CD8-positive, alpha-beta memory T cell (primary cell): ENCODE results near the gene OTUD5. TPM values are rescaled to one million over a fixed set of nuclear protein-coding genes. Genes with fewer than 3 reads are reported as not detected.
A peak's percentile ranks its signal among the peaks of the same experiment; 100 is the strongest.

Source experiments
- CTCF ChIA-PET: fragments of 350-600 bp; sonication (Branson Sonifier 250); formaldehyde crosslinking; loops from one replicate; lab custom pipeline; 2021; ENCODE audit warnings: antibody characterized with exemption; lab: Charles Lee
- POLR2A ChIA-PET: fragments of 350-600 bp; sonication (Branson Sonifier 250); formaldehyde crosslinking; loops from one replicate; lab custom pipeline; 2021; ENCODE audit warnings: antibody characterized with exemption; lab: Charles Lee
- DNase-seq, 5 donors: peaks; one replicate each; pipeline versions ENCODE4 v3.0.0 to v3.0.0-alpha.2; 2020 to 2022; ENCODE audit warnings: mixed read lengths in 1 of 5
- H3K27ac ChIP-seq: one replicate; pipeline ENCODE4 v1.7.0; 2013; ENCODE audit warnings: low read depth, mild to moderate bottlenecking, low read length, moderate library complexity
- H3K27me3 ChIP-seq: 2 replicates; pipeline ENCODE4 v1.7.0; 2013; ENCODE audit warnings: low read length, mild to moderate bottlenecking; ENCODE audit not compliant: insufficient read depth, poor library complexity, severe bottlenecking
- H3K36me3 ChIP-seq: 2 replicates; pipeline ENCODE4 v1.7.0; 2013; ENCODE audit warnings: mild to moderate bottlenecking, low read length, moderate library complexity; ENCODE audit not compliant: insufficient read depth
- H3K4me1 ChIP-seq: 2 replicates; pipeline ENCODE4 v1.7.0; 2013; ENCODE audit warnings: mild to moderate bottlenecking, low read length, moderate library complexity; ENCODE audit not compliant: insufficient read depth
- H3K4me3 ChIP-seq: 2 replicates; pipeline ENCODE4 v1.7.0; 2013; ENCODE audit warnings: mild to moderate bottlenecking, low read length
- H3K9me3 ChIP-seq: 2 replicates; pipeline ENCODE4 v1.7.0; 2013; ENCODE audit warnings: mild to moderate bottlenecking, low read length
- H3K27ac Mint-ChIP-seq, 8 donors: one replicate each; pipeline ENCODE4 v1.8.0; 2020 to 2021; ENCODE audit warnings: mixed read lengths in 8 of 8, mild to moderate bottlenecking in 6 of 8, inconsistent platforms in 3 of 8, moderate library complexity in 3 of 8
- H3K27me3 Mint-ChIP-seq, 2 donors: one replicate each; pipeline ENCODE4 v1.8.0; 2020 to 2021; ENCODE audit warnings: mixed read lengths in 2 of 2, mild to moderate bottlenecking in 1 of 2, moderate library complexity in 1 of 2
- H3K36me3 Mint-ChIP-seq, 3 donors: one replicate each; pipeline ENCODE4 v1.8.0; 2020 to 2021; ENCODE audit warnings: mixed read lengths in 3 of 3, inconsistent platforms in 1 of 3, mild to moderate bottlenecking in 1 of 3
- H3K4me1 Mint-ChIP-seq, 3 donors: one replicate each; pipeline ENCODE4 v1.8.0; 2020 to 2021; ENCODE audit warnings: mixed read lengths in 3 of 3, inconsistent platforms in 1 of 3, mild to moderate bottlenecking in 1 of 3
- H3K4me3 Mint-ChIP-seq, 7 donors: one replicate each; pipeline ENCODE4 v1.8.0; 2020 to 2021; ENCODE audit warnings: mixed read lengths in 7 of 7, mild to moderate bottlenecking in 6 of 7, moderate library complexity in 4 of 7, inconsistent platforms in 2 of 7
- H3K9me3 Mint-ChIP-seq, 5 donors: one replicate each; pipeline ENCODE4 v1.8.0; 2020 to 2022; ENCODE audit warnings: mixed read lengths in 5 of 5, mild to moderate bottlenecking in 3 of 5, moderate library complexity in 2 of 5, inconsistent platforms in 1 of 5
- polyA plus RNA-seq: library from polyadenylated mRNA; unstranded; fragments of 300-500 nt; fragmentation: Illumina TruSeq; gene quantifications from one replicate; pipeline ENCODE4 v1.2.3, GENCODE V29; 2021
- total RNA-seq, 2 experiments: library from RNA; stranded (reverse); gene quantifications; one replicate each; pipeline ENCODE4 v1.2.3, GENCODE V29; 2021

OTUD5 gene
- total and polyA plus RNA-seq, 3 experiments from 2014 or later = 47.5 to 69.1 (median 67.3) TPM

DNA sequence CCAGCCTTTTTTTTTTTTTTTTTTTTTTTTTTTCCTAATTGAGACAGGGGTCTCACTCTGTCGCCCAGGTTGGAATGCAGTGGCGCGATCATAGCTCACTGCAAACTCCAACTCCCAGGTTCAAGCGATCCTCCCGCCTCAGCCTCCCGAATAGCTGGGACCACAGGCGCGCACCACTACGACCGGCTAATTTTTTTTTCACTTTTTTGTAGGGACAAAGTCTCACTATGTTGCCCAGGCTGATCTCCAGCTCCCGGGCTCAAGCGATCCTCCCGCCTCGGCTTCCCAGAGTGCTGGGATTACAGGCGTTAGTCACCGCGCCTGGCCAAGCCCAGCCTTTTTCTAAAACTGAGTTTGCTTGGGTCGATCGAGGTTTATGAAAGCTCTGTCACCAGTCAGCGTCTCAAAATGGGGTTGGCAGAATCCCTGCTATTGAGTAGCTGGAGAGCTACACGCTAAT, 1.3 kb upstream of the OTUD5 start:
- DNase-seq = peak in 2 of 5 donors; percentile 5 to 54
- Histone ChIP-seq H3K4me1 (peaks cover 36% of the 10 kb centered on the region), H3K27me3 (no peaks in the 10 kb centered on the region), H3K4me3 (peak overlapping the region; percentile 74), H3K27ac (peak overlapping the region; percentile 100), H3K36me3 (no peaks in the 10 kb centered on the region), H3K9me3 (no peaks in the 10 kb centered on the region)
- H3K36me3 Mint-ChIP-seq = peaks cover 0 to 25% (median 0%) of the 10 kb centered on the region in 3 donors
- CTCF ChIA-PET = interaction anchor here (0.7 to 2.6 kb wide), 8 partner anchors 12 to 310 kb away, joined by 3 to 7 read pairs (median 4); partner anchors contain the start of genes GRIPAP1 and KCND1
- no peaks in the 10 kb centered on the region for H3K9me3 Mint-ChIP-seq
- POLR2A ChIA-PET = interaction anchor here (0.6 to 3.2 kb wide), 19 partner anchors 19 to 1122 kb away, joined by 3 to 17 read pairs (median 6); partner anchors contain the start of genes GRIPAP1, HDAC6, PIM2 and PQBP1
- H3K27ac Mint-ChIP-seq = peak overlapping the region; percentile 100
- H3K4me3 Mint-ChIP-seq = peak overlapping the region; percentile 97 to 99 (median 99)
- H3K4me1 Mint-ChIP-seq = peaks cover 24 to 48% (median 30%) of the 10 kb centered on the region in 3 donors
- H3K27me3 Mint-ChIP-seq = peaks cover 0 to 9% of the 10 kb centered on the region in 2 donors

GRCh38 chrX:48957827-48958634, 624 bp upstream of the OTUD5 start:
- Histone ChIP-seq H3K9me3 (no peaks in the 10 kb centered on the region), H3K27me3 (no peaks in the 10 kb centered on the region), H3K27ac (peak overlapping the region; percentile 100), H3K36me3 (no peaks in the 10 kb centered on the region), H3K4me1 (peaks cover 42% of the 10 kb centered on the region), H3K4me3 (peak overlapping the region; percentile 88)
- H3K36me3 Mint-ChIP-seq = peaks cover 0 to 28% (median 0%) of the 10 kb centered on the region in 3 donors
- peaks cover 26 to 55% (median 36%) of the 10 kb centered on the region in 3 donors for H3K4me1 Mint-ChIP-seq
- CTCF ChIA-PET = interaction anchor here (0.7 to 2.6 kb wide), 9 partner anchors 12 to 309 kb away, joined by 3 to 7 read pairs (median 4); partner anchors contain the start of genes GRIPAP1, KCND1 and PIM2
- H3K4me3 Mint-ChIP-seq = peak overlapping the region; percentile 97 to 99 (median 99)
- POLR2A ChIA-PET = interaction anchor here (0.6 to 3.2 kb wide), 19 partner anchors 19 to 1121 kb away, joined by 3 to 17 read pairs (median 6); partner anchors contain the start of genes GRIPAP1, HDAC6, PIM2 and PQBP1
- H3K27ac Mint-ChIP-seq = peak overlapping the region; percentile 100
- no peaks in the 10 kb centered on the region for H3K9me3 Mint-ChIP-seq
- peaks cover 0 to 9% of the 10 kb centered on the region in 2 donors for H3K27me3 Mint-ChIP-seq
- peak; percentile 89 to 98 (median 95) for DNase-seq

DNA sequence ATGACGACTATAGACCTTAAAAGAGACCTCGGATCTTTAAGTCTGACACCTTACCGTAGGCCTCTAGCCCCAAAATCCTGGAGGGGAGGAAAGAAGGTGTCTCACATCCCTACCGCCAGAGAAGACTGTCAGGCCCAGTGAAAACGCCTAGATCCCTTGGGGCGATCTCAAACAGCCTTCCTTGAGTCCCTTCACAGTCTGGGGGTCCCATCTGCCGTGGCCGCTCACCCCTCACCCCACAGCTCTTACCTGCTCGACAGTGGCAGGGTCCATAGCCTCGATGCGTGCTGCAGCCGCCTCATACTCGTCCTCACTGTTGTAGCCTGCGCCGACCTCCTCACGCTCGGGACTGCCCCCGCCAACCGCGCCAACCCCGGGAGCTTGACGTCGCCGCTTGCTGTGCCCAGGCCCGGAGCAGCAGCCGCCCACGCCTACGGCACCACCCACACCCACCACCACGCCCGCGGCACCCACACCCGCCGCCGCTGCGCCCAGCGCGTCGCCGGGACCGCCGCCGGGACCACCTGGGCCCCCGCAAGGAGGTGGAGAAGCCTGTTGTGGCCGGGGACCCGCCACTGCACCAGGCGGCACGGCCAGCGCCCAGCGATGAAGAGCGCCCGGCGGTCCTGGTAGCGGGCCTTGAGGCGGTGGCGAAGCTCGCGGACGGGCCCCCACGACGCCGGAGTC, 536 bp downstream of the OTUD5 start:
- DNase-seq = peak; percentile 45 to 71 (median 58)
- Histone ChIP-seq H3K27ac (peak overlapping the region; percentile 73), H3K27me3 (no peaks in the 10 kb centered on the region), H3K4me3 (peak overlapping the region; percentile 77), H3K36me3 (no peaks in the 10 kb centered on the region), H3K4me1 (peaks cover 46% of the 10 kb centered on the region), H3K9me3 (no peaks in the 10 kb centered on the region)
- Mint-ChIP-seq H3K9me3 (no peaks in the 10 kb centered on the region), H3K27ac (peak overlapping the region; percentile 82 to 100 (median 92)), H3K27me3 (peaks cover 0 to 10% of the 10 kb centered on the region in 2 donors), H3K4me1 (peaks cover 36 to 66% (median 48%) of the 10 kb centered on the region in 3 donors), H3K36me3 (peaks cover 0 to 33% (median 0%) of the 10 kb centered on the region in 3 donors), H3K4me3 (peak overlapping the region; percentile 83 to 95 (median 85))
- CTCF ChIA-PET = interaction anchor here (1.2 to 2.6 kb wide), 3 partner anchors 10 to 38 kb away, joined by 4 to 7 read pairs (median 7); partner anchors contain the start of gene PIM2
- POLR2A ChIA-PET = interaction anchor here (1.3 to 3.2 kb wide), 5 partner anchors 20 to 234 kb away, joined by 3 to 16 read pairs (median 10); partner anchors contain the start of genes PIM2, PQBP1 and TIMM17B

DNA sequence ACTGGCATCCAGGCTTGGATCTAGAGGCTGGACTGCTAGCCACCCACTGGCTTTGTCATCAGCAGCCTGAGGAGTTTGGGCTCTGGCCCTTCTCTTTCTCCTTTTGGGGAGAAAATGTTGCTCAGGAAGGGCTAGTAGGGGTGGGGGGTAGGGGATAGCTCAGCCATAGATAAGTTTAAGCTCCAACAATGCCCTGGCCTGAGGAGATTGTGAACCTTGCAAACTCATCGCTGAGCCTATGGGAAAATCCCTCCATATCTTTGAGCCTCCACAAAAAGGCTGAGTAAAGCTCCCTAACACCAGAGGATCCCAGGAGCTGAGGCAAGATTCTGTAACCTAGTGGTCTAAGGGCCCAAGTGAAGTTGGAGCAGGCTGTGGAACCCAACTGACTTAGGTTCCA, 8.8 kb downstream of the OTUD5 start:
- no peak overlapping the region for H3K4me3 ChIP-seq
- ChIA-PET CTCF (interaction anchor here (1.2 to 1.6 kb wide), 3 partner anchors 8 to 301 kb away, joined by 3 to 7 read pairs (median 4); no protein-coding TSS in a partner anchor), POLR2A (no interaction called here)
- Mint-ChIP-seq H3K36me3 (peaks cover 0 to 20% (median 5%) of the 10 kb centered on the region in 3 donors), H3K9me3 (no peaks in the 10 kb centered on the region), H3K4me3 (no peak overlapping the region), H3K4me1 (peaks cover 39 to 65% (median 53%) of the 10 kb centered on the region in 3 donors), H3K27ac (peak overlapping the region in 1 of 8 donors; percentile 43), H3K27me3 (peaks cover 0 to 8% of the 10 kb centered on the region in 2 donors)
- DNase-seq = no peak
- H3K36me3 ChIP-seq = no peaks in the 10 kb centered on the region
- no peaks in the 10 kb centered on the region for H3K27me3 ChIP-seq
- H3K27ac ChIP-seq = no peak overlapping the region
- peaks cover 23% of the 10 kb centered on the region for H3K4me1 ChIP-seq
- H3K9me3 ChIP-seq = no peaks in the 10 kb centered on the region

GRCh38 chrX:48945517-48946348, 11.7 kb downstream of the OTUD5 start:
- ChIA-PET POLR2A (interaction anchor here (0.7 to 0.9 kb wide), 2 partner anchors 28 to 29 kb away, joined by 5 to 9 read pairs; no protein-coding TSS in a partner anchor), CTCF (interaction anchor here (0.6 to 4.5 kb wide), 8 partner anchors 8 to 297 kb away, joined by 3 to 21 read pairs (median 7); partner anchors contain the start of genes OTUD5, PQBP1 and SLC35A2)
- H3K4me1 Mint-ChIP-seq = peaks cover 47 to 65% (median 62%) of the 10 kb centered on the region in 3 donors
- H3K9me3 Mint-ChIP-seq = no peaks in the 10 kb centered on the region
- no peaks in the 10 kb centered on the region for H3K9me3 ChIP-seq
- peaks cover 0 to 6% of the 10 kb centered on the region in 2 donors for H3K27me3 Mint-ChIP-seq
- peaks cover 41% of the 10 kb centered on the region for H3K4me1 ChIP-seq
- H3K27me3 ChIP-seq = no peaks in the 10 kb centered on the region
- H3K27ac Mint-ChIP-seq = peak overlapping the region in 7 of 8 donors; percentile 22 to 92 (median 62)
- no peak overlapping the region for H3K4me3 ChIP-seq
- H3K27ac ChIP-seq = no peak overlapping the region
- peak; percentile 24 to 68 (median 53) for DNase-seq
- H3K36me3 Mint-ChIP-seq = peaks cover 0 to 31% (median 7%) of the 10 kb centered on the region in 3 donors
- H3K36me3 ChIP-seq = no peaks in the 10 kb centered on the region
- peak overlapping the region in 2 of 7 donors; percentile 4 to 51 for H3K4me3 Mint-ChIP-seq

- H3K36me3 Mint-ChIP-seq = peaks cover 0 to 35% (median 5%) of the 10 kb centered on the region in 3 donors
- no peaks in the 10 kb centered on the region for H3K9me3 ChIP-seq
- H3K27ac ChIP-seq = peak overlapping the region; percentile 54
- peak overlapping the region in 1 of 7 donors; percentile 32 for H3K4me3 Mint-ChIP-seq
- no peaks in the 10 kb centered on the region for H3K36me3 ChIP-seq
- ChIA-PET POLR2A (interaction anchor here (1.5 kb wide), 1 partner anchor 12 kb away, joined by 5 read pairs; no protein-coding TSS in a partner anchor), CTCF (interaction anchor here (1.1 kb wide), 1 partner anchor 13 kb away, joined by 3 read pairs; no protein-coding TSS in a partner anchor)
- H3K4me1 ChIP-seq = peaks cover 69% of the 10 kb centered on the region
- H3K9me3 Mint-ChIP-seq = no peaks in the 10 kb centered on the region
- H3K4me1 Mint-ChIP-seq = peaks cover 71 to 84% (median 84%) of the 10 kb centered on the region in 3 donors
- H3K27ac Mint-ChIP-seq = peak overlapping the region in 7 of 8 donors; percentile 87 to 98 (median 91)
- DNase-seq = no peak
- peaks cover 0 to 7% of the 10 kb centered on the region in 2 donors for H3K27me3 Mint-ChIP-seq
- no peak overlapping the region for H3K4me3 ChIP-seq
- no peaks in the 10 kb centered on the region for H3K27me3 ChIP-seq
Measured at GRCh38 chrX:48942895-48943294, 14.5 kb downstream of the OTUD5 start.
